ENCODE results near the gene TMEM134. TPM values are rescaled to one million over a fixed set of nuclear protein-coding genes. Genes with fewer than 3 reads are reported as not detected.

TMEM134 gene
- total and polyA plus RNA-seq, 2 experiments from 2014 or later = 13.4 to 103 TPM

- no peaks in the 10 kb centered on the region for H4K20me1 ChIP-seq (ENCODE audit: insufficient read depth)
- H3F3A ChIP-seq (ENCODE audit: insufficient read depth) = no peaks in the 10 kb centered on the region
- H3K79me2 ChIP-seq (ENCODE audit: insufficient read depth) = no peaks in the 10 kb centered on the region
- in situ Hi-C loops (cut with MboI) = no loop called here
- H3K27ac ChIP-seq = no peak overlapping the region
- H3K4me3 ChIP-seq = no peak overlapping the region
- TF ChIP-seq EZH2 (IDR thresholded peaks at IDR 0.05; ENCODE audit: insufficient read depth, poor library complexity, severe bottlenecking) = no peak
- TF ChIP-seq EZH2phosphoT487 (IDR thresholded peaks at IDR 0.05; ENCODE audit: insufficient read depth, low read depth) = no peak
- H3K9me2 ChIP-seq (ENCODE audit: insufficient read depth) = no peaks in the 10 kb centered on the region
- H3K9me3 ChIP-seq (ENCODE audit: low read depth) = no peaks in the 10 kb centered on the region
- no peak for DNase-seq
- no peak overlapping the region for H2AFZ ChIP-seq
- no peaks in the 10 kb centered on the region for H3K4me1 ChIP-seq (ENCODE audit: insufficient read depth)
- H3K4me2 ChIP-seq (ENCODE audit: unreplicated experiment) = no peak overlapping the region
- no peaks in the 10 kb centered on the region for H3K36me3 ChIP-seq (ENCODE audit: low read depth)
- no peaks in the 10 kb centered on the region for H3K27me3 ChIP-seq (replicated peaks; ENCODE audit: insufficient read depth)
- H3K9ac ChIP-seq = no peak overlapping the region
- WGBS, 2 experiments (ENCODE audit: low coverage in 1 of 2, low lambda C conversion rate in 2 of 2, missing lambda C conversion rate in 2 of 2) = 85 to 93% methylated on average over 19 to 21 of the region's 21 CpGs
These were observed 49.6 kb downstream of the TMEM134 start for GRCh38 chr11:67419325-67420049.

DNA sequence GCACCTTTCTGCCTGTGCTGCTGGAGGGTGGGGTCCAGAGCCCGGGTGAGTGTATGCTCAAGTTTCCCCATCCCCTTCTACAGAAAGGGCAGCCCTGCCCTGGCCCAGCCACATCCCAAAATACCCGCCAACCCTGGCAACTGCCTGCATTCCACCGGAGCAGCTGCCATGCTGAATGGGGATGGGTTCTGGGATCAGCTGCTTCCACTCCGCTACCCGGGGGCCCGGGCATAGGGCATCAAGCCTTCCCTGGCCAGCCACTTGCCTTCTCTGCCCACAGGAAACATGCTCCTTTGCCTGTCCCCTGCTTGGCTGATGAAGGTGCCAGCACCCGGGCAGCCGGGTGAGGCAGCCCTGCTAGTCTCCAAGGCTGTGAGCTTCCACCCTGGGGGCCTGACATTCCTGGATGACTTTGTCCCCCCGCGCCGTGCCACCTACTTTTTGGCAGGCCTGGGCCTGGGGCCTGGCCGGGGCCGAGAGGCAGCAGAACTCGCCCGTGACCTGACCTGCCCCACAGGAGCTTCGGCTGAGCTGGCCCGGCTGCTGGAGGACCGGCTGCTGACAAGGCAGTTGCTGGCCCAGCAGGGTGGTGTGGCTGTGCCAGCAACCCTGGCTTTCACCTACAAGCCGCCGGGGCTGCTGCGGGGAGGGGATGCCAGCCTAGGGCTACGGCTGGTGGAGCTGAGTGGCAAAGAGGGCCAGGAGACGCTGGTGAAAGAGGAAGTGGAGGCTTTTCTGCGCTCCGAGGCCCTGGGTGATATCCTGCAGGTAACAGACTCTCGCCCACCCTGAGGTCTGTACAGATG is 50.4 kb downstream of the TMEM134 start:
- no peak overlapping the region for H3K27ac ChIP-seq
- H3K27me3 ChIP-seq (replicated peaks; ENCODE audit: insufficient read depth) = no peaks in the 10 kb centered on the region
- no peaks in the 10 kb centered on the region for H3F3A ChIP-seq (ENCODE audit: insufficient read depth)
- no peaks in the 10 kb centered on the region for H3K9me3 ChIP-seq (ENCODE audit: low read depth)
- no peaks in the 10 kb centered on the region for H3K79me2 ChIP-seq (ENCODE audit: insufficient read depth)
- 90 to 92% methylated on average over 24 to 25 of the region's 26 CpGs for WGBS, 2 experiments (ENCODE audit: low coverage in 1 of 2, low lambda C conversion rate in 2 of 2, missing lambda C conversion rate in 2 of 2)
- DNase-seq = no peak
- H3K4me3 ChIP-seq = no peak overlapping the region
- TF ChIP-seq EZH2phosphoT487 (IDR thresholded peaks at IDR 0.05; ENCODE audit: insufficient read depth, low read depth) (no peak), EZH2 (IDR thresholded peaks at IDR 0.05; ENCODE audit: insufficient read depth, poor library complexity, severe bottlenecking) (no peak)
- H3K36me3 ChIP-seq (ENCODE audit: low read depth) = no peaks in the 10 kb centered on the region
- no peaks in the 10 kb centered on the region for H3K4me1 ChIP-seq (ENCODE audit: insufficient read depth)
- no peaks in the 10 kb centered on the region for H4K20me1 ChIP-seq (ENCODE audit: insufficient read depth)
- no peaks in the 10 kb centered on the region for H3K9me2 ChIP-seq (ENCODE audit: insufficient read depth)
- in situ Hi-C loops (cut with MboI) = no loop called here
- H2AFZ ChIP-seq = no peak overlapping the region
- no peak overlapping the region for H3K9ac ChIP-seq
- no peak overlapping the region for H3K4me2 ChIP-seq (ENCODE audit: unreplicated experiment)

- Histone ChIP-seq H3K36me3 (ENCODE audit: low read depth) (no peaks in the 10 kb centered on the region), H3K4me2 (ENCODE audit: unreplicated experiment) (no peak overlapping the region), H3K4me3 (no peak overlapping the region), H2AFZ (no peak overlapping the region), H3K9ac (no peak overlapping the region), H4K20me1 (ENCODE audit: insufficient read depth) (no peaks in the 10 kb centered on the region), H3F3A (ENCODE audit: insufficient read depth) (no peaks in the 10 kb centered on the region), H3K4me1 (ENCODE audit: insufficient read depth) (no peaks in the 10 kb centered on the region), H3K27me3 (replicated peaks; ENCODE audit: insufficient read depth) (no peaks in the 10 kb centered on the region), H3K27ac (no peak overlapping the region), H3K9me3 (ENCODE audit: low read depth) (no peaks in the 10 kb centered on the region), H3K9me2 (ENCODE audit: insufficient read depth) (no peaks in the 10 kb centered on the region), H3K79me2 (ENCODE audit: insufficient read depth) (no peaks in the 10 kb centered on the region)
- in situ Hi-C loops (cut with MboI) = no loop called here
- no peak for TF ChIP-seq EZH2 (IDR thresholded peaks at IDR 0.05; ENCODE audit: insufficient read depth, poor library complexity, severe bottlenecking)
- TF ChIP-seq EZH2phosphoT487 (IDR thresholded peaks at IDR 0.05; ENCODE audit: insufficient read depth, low read depth) = no peak
- no peak for DNase-seq
- 87 to 90% methylated on average over 12 of the region's 12 CpGs for WGBS, 2 experiments (ENCODE audit: low coverage in 1 of 2, low lambda C conversion rate in 2 of 2, missing lambda C conversion rate in 2 of 2)
These were observed 51.6 kb downstream of the TMEM134 start for GRCh38 chr11:67417425-67417824.

DNA sequence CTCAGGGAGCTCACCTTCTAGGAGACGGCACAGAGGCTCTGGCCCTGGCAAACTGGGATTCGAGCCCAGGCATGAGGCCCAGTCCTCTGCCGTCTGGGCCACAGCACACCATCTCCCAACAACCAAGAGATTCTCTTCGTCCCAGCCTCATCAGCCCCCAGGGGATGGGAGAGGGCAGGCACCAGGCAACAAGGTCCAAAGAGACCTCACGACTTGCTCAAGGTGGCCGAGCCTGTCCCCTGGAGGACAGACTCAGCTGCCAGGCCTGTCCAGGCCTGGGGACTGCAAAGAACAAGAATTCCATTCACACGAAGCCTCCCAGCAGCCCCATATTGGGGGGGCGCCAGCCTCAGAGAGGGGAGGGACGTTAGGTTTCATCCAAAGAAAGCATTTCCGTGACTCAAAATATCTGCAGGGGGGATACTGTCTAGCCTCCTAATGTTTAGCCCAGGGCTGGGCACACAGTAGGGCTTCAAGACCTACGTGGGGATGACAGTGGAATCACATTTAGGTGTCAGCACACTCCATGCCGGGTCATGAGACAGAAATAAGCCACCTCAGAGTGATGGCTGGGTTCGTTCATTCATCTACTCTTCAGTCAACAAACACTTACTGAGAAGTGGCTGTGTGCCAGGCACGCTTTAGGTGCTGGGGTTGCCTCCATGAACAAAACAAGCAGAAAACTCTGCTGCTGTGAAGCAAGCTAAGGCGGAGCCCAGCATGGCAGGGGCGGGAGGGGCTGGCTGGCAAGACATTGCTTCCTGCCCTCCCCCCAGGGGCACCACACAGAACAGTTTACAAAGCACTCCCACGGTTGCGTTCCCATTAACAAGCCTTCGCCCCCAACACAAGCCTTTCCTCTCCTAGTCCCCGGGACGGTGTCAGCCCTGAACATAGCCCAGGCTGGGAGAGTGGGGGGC is 52.4 kb downstream of the TMEM134 start:
- no peaks in the 10 kb centered on the region for H3K9me2 ChIP-seq (ENCODE audit: insufficient read depth)
- no peak overlapping the region for H3K4me2 ChIP-seq (ENCODE audit: unreplicated experiment)
- H3K79me2 ChIP-seq (ENCODE audit: insufficient read depth) = no peaks in the 10 kb centered on the region
- no peaks in the 10 kb centered on the region for H3K4me1 ChIP-seq (ENCODE audit: insufficient read depth)
- in situ Hi-C loops (cut with MboI) = no loop called here
- H4K20me1 ChIP-seq (ENCODE audit: insufficient read depth) = no peaks in the 10 kb centered on the region
- H3K27me3 ChIP-seq (replicated peaks; ENCODE audit: insufficient read depth) = peaks cover 6% of the 10 kb centered on the region; the same call in 1 of the 2 replicates
- WGBS, 2 experiments (ENCODE audit: low coverage in 1 of 2, low lambda C conversion rate in 2 of 2, missing lambda C conversion rate in 2 of 2) = 73 to 76% methylated on average over 20 to 21 of the region's 21 CpGs
- H2AFZ ChIP-seq = no peak overlapping the region
- no peaks in the 10 kb centered on the region for H3K9me3 ChIP-seq (ENCODE audit: low read depth)
- H3F3A ChIP-seq (ENCODE audit: insufficient read depth) = no peaks in the 10 kb centered on the region
- no peak overlapping the region for H3K4me3 ChIP-seq
- H3K9ac ChIP-seq = no peak overlapping the region
- no peaks in the 10 kb centered on the region for H3K36me3 ChIP-seq (ENCODE audit: low read depth)
- DNase-seq = peak; percentile 37
- H3K27ac ChIP-seq = no peak overlapping the region
- TF ChIP-seq EZH2phosphoT487 (IDR thresholded peaks at IDR 0.05; ENCODE audit: insufficient read depth, low read depth) (no peak), EZH2 (IDR thresholded peaks at IDR 0.05; ENCODE audit: insufficient read depth, poor library complexity, severe bottlenecking) (no peak)

All from GM23248 (cell line).